ENCODE data around the gene DIPK1B.

DNA sequence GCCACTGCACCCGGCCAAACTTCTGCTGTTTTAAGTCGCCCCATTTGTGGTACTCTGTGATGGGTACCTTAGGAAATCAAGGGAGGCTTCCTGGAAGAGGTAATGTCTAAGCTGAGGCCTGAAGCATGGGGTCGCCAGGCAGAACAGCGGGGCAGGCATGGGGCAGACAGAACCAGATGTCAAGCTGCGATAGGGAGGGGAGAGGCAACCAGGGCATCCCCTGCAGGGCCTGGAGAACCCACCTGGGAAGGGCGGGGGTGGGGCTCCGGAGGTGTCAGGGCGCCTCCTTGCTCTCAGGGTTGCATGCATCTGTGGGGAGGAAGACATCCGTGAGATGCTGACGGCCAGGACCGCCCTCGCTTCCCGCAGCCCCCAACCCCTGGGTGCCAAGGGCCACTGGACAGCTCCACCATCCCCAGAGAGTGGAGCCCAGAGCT is 49.2 kb downstream of the DIPK1B start:
- TF ChIP-seq, protein P1, sequence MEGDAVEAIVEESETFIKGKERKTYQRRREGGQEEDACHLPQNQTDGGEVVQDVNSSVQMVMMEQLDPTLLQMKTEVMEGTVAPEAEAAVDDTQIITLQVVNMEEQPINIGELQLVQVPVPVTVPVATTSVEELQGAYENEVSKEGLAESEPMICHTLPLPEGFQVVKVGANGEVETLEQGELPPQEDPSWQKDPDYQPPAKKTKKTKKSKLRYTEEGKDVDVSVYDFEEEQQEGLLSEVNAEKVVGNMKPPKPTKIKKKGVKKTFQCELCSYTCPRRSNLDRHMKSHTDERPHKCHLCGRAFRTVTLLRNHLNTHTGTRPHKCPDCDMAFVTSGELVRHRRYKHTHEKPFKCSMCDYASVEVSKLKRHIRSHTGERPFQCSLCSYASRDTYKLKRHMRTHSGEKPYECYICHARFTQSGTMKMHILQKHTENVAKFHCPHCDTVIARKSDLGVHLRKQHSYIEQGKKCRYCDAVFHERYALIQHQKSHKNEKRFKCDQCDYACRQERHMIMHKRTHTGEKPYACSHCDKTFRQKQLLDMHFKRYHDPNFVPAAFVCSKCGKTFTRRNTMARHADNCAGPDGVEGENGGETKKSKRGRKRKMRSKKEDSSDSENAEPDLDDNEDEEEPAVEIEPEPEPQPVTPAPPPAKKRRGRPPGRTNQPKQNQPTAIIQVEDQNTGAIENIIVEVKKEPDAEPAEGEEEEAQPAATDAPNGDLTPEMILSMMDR (IDR thresholded peaks at IDR 0.05): no peak
- TF ChIP-seq POLR2A (IDR thresholded peaks at IDR 0.05): no peak
